HG03175 (cell line): ENCODE measurements around the gene FAM111B.
"Not testable (repeated sequence)": the region's sequence is repeated elsewhere in the genome, so short reads cannot be mapped to it uniquely, and the experiment has no call there.

Experiments
- ATAC-seq: cut with Tn5 transposase; IDR thresholded peaks from one replicate; pipeline ENCODE4 v1.9.1; 2021; ENCODE audit warnings: mild to moderate bottlenecking, moderate library complexity; ENCODE audit not compliant: unreplicated experiment

The FAM111B gene

DNA sequence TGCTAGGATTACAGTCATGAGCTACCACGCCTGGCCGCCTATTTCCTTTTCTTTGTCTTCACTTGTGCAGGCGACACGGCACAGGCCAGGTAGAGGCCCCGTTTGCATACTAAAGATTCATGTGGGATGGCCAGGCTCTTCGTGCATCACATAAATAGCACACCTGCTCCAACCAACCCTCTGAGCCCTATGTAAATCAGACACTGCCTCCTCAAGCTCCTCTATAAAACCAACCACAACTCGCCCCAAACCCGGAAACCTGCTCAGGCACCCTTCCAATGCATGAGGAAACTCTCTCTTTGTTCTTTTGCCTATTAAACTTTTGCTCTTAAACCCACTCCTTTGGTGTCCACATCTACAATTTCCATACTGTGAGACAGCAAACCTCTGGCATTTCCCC is 9.1 kb upstream of the FAM111B start:
- ATAC-seq, result not testable (repeated sequence)

DNA sequence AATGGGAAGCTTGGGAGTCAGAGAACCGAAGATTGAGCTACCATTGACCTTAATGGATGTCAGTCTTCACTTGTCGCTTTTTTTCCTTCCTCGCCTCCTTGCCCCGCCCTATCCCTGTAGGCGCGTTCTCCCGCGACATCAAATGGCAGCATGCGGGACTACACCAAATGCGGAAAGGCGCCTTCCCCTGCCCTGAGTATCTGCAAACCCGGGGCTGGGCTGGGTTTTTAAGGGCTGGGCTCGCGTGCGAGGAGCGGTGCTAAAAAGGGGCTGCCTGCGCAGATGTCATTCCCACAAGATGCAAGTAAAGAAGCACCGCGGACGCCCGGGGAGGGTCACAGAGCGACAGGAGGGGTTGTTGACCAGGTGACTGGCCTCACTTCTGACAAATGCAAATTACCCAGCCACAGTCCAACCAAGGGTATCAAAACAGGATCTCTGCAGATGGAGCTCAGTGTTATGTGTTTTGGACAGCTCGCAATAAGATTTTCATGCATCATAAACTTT is 4.7 kb upstream of the FAM111B start:
- ATAC-seq, result peak; percentile 64

DNA sequence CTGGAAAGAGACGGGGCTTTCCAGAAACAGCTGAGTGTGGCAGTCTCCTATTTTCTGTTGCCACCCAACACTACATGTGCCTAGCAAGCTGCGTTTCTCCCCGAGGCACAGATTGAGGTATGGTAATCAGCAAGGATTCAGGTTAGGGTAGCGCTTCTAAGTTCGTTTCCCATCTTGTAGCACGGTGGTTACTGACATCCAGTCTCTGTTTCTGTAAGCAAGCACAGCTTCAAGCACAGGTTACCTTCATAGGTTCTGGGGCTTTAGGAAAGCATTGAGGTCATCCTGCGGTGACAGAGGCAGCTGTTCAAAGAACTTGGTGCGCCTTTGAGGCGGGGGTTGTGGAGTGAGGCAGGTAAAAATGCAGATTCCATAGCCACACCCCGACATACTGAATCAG is 684 bp downstream of the FAM111B start:
- ATAC-seq, result peak; percentile 26

DNA sequence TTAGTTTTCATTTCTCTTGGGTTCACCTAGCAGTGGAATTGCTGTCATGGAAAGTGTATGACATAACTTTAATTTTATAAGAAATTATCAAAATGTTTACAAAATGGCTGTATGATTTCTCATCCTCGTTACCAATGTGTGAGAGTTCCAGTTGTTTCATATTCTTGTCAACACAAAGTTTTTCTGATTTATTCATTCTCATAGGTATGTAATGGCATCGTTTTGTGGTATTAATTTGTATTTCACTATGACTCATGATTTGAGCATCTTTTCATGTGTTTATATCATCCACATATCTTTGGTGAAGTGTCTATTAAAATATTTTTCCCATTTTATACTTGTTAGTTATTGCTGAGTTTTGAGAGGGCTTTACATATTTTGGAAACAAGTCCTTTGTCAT is 5.5 kb downstream of the FAM111B start:
- no peak for ATAC-seq

DNA sequence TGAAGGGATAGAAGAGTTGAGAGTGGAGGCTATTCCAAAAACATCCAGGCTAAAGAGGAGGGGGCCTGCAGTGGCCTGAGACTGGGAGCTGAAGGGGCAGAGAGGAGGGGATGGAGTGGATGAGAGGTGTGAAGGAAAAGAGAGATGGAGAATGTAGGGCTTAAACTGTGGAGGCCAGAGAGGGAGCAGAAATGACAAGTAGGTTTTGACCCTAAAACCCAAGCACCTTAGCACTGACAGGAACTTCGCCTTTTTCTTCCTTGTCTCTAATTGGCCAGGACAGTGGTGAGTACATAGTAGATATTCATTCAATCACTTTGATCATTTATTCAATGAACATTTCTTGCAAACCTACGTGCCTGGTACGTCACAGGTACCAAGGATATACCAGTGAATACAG is 7.3 kb downstream of the FAM111B start:
- no peak for ATAC-seq

DNA sequence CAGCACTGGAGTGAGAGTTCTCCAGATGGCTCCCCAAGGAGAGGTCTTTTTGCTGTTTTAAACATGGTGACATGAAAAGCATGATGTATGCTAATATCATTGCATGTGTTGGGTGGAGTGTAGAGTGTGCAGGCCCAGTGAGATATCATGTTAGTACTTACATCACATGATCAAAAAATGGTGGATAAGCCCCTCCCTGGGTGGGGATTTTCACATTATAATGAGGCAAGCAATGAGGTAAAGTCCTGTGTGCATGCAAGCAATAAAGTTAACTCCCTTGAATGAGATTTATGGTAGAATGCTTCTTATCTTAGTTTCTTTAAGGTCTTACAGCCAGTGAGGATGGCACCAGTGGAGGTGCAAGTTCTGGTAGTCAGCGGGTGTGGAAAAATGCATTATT is 8.5 kb downstream of the FAM111B start:
- ATAC-seq, result no peak

DNA sequence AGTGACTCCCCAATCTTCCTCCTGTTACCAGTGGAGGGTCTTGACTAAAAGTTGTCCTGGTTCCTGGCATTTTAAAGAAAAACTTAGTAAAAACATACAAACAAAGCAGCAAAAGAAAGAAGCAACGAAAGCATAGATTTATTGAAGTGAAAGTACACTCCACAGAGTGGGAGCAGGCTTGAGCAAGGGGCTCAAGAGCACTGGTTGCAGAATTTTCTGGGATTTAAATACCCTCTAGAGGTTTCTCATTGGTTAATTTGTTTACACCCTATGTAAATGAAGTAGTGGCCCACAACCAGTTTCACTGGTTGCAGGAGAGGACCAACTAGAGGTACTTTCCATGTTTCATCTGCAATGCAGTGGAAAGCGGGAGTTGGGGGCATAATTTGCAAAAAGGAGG is 10.7 kb downstream of the FAM111B start:
- no peak for ATAC-seq

DNA sequence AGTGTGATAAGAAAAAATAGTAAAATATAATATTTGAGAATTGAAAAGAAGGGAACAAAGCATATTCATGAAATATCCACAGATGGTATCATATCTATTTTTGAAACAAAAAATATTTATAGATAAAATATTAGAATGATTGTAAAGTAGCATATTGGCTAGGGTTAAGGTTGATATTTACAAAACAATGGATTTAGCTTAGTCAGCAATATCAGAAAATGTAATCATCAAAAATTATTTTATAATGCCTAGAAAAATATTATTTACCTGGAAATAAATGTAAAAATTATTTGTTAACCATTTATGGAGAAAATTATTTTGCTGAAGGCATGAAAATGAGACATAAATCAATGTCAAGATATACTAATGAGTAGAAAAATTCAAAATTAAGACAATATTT is 12.8 kb downstream of the FAM111B start:
- ATAC-seq, result no peak

DNA sequence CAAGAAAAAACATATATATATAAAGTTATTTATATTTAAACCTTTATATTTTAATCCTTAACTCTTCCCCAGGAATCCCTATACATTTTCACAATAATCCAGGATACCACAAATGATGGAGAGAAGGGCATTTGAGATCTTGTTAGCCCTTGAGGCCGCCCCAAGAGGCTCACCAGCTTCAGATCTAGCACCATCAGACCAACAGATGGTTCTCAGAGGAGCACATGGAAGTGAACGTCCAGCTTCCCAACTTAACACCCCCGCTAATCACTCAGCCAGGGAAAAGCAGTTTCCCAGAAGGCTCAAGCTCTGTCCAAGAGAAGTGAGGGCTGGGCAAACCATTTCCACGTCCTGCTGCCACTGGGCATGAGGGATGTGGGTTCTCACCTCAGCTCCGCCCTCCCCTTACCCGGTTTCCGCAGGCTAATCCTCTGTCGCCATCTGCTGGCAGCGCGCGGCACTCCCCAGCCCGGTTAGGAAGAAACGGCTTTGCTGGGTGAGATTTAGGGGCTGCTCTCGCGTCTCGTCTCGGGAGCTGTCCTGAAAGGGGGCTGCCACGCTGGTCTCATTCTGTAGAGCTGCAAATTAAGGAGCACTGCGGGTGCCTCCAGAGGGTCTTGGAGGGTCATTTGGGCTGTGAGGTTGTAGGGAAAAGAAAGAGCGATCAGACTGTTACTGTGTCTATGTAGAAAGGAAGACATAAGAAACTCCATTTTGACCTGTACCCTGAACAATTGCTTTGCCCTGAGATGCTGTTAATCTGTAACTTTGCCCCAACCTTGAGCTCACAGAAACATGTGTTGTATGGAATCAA is 28.8 kb downstream of the FAM111B start:
- peak; percentile 98 for ATAC-seq

DNA sequence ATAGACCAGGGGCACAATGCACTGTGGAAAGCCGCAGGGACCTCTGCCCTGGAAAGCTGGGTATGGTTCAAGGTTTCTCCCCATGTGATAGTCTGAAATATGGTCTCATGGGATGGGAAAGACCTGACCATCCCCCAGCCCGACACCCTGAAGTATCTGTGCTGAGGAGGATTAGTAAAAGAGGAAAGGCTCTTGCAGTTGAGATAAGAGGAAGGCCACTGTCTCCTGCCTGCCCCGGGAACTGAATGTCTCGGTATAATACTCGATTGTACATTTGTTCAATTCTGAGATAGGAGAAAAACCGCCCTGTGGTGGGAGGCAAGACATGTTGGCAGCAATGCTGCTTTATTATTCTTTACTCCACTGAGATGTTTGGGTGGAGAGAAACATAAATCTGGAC is 29.5 kb downstream of the FAM111B start:
- ATAC-seq, result not testable (repeated sequence)

DNA sequence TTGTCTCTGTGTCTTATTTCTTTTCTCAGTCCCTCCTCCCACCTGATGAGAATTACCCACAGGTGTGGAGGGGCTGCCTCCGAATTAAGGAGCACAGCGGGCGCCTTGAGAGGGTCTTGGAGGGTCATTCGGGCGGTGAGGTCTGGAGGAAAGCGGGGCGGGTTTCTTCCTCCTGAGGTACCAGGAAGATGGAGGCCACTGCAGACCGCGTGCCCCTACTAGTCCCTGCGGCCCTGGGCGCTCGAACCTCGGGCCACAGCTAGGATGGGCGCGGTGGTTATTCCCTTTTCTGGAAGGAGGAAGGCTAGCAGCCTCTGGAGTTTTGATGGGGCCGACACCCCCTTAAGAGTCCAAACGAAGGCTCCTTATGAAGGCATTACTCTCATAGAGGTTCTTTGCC is 30.2 kb downstream of the FAM111B start:
- no peak for ATAC-seq

DNA sequence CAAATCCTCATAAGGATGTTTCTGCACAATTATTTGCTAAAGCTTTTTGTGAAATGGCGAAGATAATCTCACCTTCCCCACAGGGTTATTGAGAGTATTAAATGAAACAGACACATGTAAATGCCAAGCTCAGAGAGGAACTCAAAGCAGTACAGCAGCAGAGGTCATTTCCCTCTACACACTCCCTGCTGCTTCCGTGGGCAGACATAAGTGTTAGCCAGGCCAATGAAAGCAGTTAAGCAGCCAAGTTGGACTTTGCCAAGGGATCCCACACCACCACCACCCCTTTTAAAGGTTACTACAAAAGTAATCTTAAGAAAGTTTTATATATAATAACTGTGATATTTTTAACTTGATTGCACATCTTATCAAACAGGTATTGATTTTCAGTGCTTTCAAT is 31.6 kb downstream of the FAM111B start:
- ATAC-seq, result no peak

DNA sequence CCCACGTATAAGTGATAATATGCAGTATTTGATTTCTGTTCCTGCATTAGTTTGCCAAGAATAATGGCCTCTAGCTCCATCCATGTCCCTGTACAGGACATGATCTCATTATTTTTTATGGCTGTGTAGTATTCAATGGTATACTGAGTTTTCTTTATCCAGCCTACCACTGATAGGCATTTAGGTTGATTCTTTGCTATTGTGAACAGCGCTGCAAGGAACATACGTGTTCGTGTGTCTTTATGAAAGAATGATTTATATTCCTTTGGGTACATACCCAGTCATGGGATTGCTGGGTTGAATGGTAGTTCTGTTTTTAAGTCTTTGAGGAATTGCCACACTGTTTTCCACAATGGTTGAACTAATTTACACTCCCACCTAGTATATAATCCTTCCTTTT is 34.2 kb downstream of the FAM111B start:
- no peak for ATAC-seq

DNA sequence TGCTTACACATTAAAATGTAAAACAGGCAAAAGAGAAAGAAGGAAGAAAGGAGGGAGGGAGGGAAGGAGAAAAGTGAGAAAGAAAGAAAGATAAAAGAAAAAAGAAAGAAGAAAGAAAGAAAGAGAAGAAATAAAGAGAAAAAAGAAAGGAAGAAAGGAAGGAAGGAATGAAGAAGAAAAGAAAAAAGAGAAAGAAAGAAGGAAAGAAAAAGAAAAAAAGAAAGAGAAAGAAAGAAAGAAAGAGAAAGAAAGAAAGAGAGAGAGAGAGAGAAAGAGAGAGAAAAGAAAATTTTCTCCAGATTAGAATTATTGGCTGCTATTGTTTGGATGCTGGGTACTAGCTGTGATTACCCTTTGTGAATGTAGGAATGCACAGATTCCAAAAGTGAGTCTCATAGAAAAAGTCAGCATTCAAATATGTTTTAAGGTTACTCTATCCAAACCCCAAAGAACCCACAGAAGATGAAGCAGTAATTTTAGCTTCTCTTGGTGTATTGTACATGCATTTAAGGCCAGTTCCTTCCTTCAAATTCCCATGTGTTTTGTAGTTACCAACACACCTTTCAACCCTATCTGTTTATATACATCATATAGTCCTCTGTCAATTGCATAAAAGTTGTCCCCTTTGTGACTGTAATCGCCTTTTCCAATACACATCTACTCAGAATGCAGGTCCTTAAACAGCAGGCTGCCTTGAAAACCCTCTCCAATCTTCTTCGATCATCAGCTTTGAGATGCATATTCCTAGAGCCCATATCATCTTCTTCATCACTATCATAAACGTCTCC is 34.8 kb downstream of the FAM111B start:
- no peak for ATAC-seq

DNA sequence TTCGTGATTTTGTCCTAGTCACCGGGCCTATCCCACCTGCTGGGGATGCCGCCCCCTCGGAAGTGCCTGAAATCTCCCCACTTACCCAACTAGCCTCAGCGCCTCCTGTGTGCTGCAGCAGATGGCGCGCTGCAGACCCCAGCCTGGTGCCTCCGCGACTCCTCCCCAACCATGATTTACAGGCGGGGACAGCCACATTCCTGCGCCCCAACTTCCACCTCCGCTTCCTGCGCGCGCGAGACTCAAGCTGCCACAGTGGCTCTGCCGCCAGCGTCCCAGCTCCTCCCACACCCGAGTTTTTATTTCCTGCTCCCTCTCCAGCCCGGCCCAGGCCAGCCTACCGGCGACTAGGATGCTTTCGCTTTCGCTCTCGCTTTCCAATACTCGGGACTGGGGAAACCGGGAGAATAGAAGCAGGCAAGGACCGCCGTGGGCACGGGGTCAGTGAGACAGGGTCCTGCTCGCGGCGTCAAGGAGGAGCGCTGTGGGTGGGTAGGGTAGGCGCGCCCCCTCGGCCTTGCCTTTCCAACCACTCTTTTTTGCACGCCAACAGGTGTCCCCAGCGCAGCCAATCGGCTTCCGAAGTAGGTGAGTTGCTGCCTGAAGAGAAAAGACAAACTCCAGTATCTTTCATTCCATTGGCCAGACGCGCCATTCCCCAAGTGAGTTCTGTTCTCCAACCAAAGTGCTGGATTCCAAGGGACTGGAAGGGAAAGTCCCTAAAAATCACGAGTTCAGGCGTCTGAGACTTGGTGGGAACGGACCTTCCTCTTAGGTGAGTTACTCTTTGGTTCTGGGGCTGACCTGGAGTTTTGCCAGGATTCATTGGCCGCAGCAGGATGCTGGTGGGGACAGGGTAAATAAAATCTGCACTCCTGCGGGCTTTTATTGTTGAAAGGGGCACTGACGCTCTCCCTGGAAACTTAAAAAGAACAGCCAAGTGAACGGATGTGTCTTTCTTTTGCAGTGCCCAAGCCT is 35.8 kb downstream of the FAM111B start, which contains the start of gene FAM111A:
Gene FAM111A (plus strand): TSS at position 327 of the 978 bp plus-strand sequence. CDS start 6,017 bp downstream, outside the sequence.
- ATAC-seq, result peak; percentile 73

DNA sequence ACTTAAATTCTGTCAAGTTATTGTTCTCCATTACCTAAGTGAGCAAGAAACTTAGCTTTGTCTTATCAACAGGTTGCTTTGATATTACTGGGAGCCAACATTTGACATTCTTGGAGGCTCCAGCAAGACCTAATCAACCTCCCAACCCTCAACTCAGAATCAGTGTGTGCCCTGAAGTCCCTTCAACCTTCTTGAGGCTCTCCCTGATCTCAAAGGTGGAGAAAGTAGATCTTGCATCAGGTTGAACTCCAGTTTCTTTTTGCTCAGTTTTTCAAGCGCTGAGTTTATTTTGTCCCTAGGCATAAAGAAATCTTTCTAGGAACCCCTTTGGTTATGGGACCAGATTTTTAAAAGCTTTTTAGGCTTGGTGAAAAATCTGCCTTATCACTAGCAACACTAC is 37.1 kb downstream of the FAM111B start:
- ATAC-seq, result no peak

DNA sequence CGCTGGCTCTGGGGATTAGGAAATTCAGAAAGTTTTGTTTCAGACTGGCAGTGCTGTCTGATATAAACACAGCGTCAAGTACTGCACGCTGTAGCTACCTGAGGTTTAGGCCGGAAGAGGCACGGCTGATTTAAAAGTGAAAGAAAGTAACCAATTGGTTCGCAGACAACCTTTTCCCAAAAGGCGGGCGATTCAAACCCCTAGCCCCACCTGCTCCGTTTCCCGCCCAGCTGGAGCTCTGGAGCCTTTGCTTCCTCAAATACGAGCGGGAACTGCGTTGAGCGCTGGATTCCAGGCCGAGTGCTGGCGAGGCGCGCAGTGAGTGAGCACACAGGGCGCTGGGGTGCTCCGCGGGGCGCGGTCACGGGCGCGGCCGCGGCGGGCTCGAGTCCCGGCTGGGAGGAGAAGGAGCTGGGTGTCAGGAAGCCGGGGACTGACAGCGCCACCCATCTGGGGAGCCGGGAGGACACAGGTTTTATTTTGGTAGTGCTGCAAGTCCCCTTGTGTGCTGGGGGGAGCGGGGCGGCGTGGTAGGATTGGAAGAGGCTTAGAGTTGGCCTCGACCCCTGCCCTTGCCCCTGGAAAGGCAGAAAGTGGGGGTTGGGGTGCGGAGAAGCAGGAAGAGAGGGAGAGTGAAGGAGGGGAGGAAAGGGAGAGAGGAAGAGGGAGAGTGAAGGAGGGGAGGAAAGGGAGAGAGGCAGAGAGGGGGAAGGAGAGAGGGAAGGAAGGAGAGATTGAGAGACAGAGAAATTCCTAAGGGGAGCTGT is 37.7 kb downstream of the FAM111B start:
- ATAC-seq, result peak; percentile 62

DNA sequence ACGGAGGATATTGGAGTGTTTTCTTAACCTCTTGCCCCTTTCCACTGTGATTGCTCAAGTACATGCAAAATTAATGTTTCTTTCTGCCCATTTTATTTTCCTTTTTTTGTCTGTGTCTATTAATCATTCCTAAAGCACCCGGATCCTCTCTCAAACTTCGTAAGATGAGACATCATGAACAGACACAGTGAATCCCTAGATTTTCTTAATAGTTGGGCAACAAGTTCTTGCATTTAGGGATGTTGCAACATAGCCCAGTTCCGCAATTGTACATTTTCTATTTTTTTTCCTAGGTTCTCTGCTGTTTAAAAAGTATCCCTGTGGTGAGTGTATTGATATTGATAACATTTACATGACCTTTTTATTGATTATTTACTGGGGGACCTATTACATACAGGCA is 38.5 kb downstream of the FAM111B start:
- no peak for ATAC-seq

DNA sequence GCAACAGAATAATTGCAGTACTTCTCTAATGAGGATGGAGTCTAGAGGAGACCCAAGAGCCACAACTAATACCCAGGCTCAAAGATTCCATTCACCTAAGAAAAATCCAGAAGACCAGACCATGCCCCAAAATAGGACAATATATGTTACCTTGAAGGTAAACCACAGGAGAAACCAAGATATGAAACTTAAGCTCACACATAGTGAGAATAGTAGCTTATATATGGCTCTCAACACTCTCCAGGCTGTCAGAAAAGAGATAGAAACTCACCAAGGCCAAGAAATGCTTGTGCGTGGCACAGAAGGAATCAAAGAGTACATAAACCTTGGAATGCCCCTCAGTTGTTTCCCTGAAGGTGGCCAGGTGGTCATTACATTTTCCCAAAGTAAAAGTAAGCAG is 44.7 kb downstream of the FAM111B start:
- ATAC-seq, result peak; percentile 55
